ENCODE results near the gene SERPINA1.
"Not testable (repeated sequence)": the region's sequence is repeated elsewhere in the genome, so short reads cannot be mapped to it uniquely, and the experiment has no call there.

SERPINA1 gene

DNA sequence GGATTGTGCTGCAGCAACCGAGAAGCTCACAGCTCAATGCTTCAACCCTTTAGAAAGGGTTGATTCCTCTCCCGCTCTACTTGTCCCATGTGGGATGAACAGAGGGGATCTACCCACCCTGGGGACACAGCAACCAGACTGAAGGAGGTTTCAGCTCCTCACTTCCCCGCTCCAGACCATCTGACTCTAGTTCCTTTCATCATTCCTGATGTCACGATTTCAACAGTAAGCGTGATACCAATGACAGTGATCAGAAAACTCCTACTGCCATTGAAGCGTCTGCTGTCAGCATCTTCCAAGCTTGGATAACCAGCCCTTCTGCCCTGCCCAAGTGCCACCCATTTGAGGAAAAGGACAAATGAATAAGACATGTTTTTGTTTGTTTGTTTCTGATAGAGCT lies 14.3 kb downstream of the SERPINA1 start:
- TF ChIP-seq, protein P1, sequence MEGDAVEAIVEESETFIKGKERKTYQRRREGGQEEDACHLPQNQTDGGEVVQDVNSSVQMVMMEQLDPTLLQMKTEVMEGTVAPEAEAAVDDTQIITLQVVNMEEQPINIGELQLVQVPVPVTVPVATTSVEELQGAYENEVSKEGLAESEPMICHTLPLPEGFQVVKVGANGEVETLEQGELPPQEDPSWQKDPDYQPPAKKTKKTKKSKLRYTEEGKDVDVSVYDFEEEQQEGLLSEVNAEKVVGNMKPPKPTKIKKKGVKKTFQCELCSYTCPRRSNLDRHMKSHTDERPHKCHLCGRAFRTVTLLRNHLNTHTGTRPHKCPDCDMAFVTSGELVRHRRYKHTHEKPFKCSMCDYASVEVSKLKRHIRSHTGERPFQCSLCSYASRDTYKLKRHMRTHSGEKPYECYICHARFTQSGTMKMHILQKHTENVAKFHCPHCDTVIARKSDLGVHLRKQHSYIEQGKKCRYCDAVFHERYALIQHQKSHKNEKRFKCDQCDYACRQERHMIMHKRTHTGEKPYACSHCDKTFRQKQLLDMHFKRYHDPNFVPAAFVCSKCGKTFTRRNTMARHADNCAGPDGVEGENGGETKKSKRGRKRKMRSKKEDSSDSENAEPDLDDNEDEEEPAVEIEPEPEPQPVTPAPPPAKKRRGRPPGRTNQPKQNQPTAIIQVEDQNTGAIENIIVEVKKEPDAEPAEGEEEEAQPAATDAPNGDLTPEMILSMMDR (IDR thresholded peaks at IDR 0.05; ENCODE audit: borderline replicate concordance, insufficient read depth, low read depth, low read length), result no peak
- H3K4me3 ChIP-seq (ENCODE audit: low read depth, low read length), result no peak overlapping the region

DNA sequence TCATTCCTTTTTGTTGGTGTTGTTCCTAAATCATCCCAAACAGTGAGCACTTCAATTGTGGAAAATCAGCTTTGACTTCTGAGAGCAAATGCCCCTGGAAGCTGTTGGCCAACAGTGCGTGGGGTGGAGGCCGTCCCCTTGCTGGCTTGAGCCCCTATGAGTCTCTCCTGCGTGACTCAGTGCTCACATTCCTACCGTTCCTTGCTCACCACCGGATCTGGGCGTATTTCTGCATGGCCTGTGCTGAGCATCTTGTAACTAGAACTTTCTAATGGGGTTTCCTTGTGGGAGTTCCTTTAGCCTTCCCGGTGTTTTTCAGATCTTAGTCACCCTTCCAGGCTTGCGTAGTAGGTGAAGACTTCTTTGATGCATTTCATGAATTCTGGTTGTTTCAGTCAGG lies 14.7 kb downstream of the SERPINA1 start:
- TF ChIP-seq, protein P1 (IDR thresholded peaks at IDR 0.05; ENCODE audit: borderline replicate concordance, insufficient read depth, low read depth, low read length), result no peak
- no peak overlapping the region for H3K4me3 ChIP-seq (ENCODE audit: low read depth, low read length)

DNA sequence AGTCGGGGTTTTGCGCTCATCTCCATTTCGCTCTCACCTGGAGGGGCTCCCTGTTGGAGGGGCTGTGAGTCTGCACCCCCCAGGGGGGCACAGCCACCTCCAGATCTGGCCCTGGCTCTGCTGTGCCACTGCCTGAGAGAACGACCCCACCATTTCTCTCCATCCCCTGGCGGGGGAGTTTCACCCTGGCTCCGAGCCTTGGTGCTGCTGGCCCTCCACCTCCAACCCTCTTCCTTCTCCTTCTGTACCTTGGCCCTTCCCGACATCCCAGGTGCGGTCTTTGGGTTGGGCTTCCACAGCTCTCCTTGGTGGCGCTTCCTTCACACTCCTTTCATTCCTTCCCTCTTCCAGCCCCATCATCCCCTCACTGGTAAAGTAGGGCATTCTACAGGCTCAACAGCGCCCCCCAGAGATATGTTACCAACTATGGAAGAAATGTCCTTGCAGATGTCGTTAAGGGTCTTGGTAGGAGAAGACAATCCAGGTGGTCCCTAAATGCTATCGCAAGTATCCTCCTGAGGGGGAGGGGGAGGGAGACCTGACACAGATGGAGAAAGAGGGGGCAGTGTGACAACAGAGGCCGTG lies 16.3 kb downstream of the SERPINA1 start:
- H3K4me3 ChIP-seq (ENCODE audit: low read depth, low read length), result no peak overlapping the region
- TF ChIP-seq, protein P1 (IDR thresholded peaks at IDR 0.05; ENCODE audit: borderline replicate concordance, insufficient read depth, low read depth, low read length), result peak; percentile 8; the same call in 1 of the 2 replicates

DNA sequence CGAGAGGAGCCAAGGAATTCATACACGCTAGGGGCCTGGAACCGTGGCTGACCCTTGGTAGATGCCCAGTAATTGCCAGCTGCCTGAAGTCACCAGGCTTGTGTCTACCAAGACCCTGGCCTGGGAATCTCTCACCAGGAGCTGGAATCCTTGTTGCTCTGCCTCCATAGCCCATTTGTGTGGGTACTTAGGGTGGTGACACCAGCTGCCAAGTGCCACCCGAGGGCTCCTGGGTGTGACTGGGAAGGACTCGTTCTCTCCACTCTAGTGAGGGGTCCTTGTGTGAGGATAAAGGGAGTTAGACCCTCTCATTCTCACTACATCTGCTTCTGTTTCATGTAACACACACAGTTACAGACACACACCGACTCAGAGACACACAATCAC lies 17.9 kb downstream of the SERPINA1 start:
- no peak overlapping the region for H3K4me3 ChIP-seq (ENCODE audit: low read depth, low read length)
- TF ChIP-seq, protein P1 (IDR thresholded peaks at IDR 0.05; ENCODE audit: borderline replicate concordance, insufficient read depth, low read depth, low read length), result no peak

DNA sequence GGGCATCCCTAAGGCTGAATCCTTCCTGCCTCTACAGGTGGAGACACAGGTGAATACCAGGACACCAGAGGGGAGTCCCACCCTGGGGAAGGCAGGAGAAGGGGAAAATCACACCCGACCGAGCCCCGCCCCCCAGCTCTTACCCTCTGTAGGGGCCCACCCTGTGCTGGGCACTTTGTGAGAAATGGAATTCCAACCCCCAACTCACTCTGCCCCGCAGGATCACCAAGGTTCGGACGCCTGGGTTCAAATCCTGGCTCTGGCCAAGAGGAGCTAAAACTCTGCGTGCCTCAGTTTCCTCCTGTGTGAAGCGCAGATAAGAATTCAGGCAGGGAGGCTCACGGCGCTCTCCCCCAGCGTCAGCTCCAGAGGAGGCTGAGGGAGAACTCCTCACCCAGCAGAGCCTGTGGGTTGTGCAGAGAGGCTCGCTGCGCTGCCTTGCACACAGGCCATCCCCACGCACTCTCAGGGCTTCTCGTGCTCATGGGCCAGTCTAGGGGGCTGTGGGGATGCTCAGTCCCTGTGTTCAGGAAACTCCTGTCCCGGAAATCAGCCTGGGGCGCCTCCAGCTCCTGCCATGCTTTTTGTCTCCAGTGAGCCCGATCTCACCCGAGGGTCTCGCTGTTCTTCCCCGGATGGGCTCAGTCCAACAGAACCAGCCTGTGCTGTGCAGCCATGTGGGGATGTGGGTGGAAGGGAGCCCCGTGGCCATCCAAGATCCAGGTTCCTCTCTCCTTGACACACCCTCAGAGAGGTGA lies 18.5 kb downstream of the SERPINA1 start:
- not testable (repeated sequence) for H3K4me3 ChIP-seq (ENCODE audit: low read depth, low read length)

DNA sequence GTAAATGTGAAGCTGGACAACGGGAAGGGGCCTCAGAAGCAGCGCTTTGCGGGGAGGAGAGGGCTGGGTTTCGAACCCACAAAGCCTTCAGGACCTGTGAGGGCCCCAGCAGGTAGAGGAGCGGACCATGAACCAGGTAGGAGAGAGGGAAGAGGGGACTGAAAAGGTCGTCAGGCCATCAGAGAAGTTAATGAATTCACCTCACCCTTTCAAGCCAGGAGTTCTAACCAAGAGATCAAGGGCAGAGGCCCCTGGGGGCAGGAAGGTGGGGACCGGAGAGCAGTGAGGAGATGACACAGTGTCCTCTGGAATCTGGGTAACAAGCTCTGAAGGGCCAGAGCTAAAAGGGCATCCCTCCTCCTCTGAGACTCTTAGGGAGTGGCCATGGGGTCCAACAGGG lies 19.4 kb downstream of the SERPINA1 start:
- TF ChIP-seq, protein P1 (IDR thresholded peaks at IDR 0.05; ENCODE audit: borderline replicate concordance, insufficient read depth, low read depth, low read length), result no peak
- H3K4me3 ChIP-seq (ENCODE audit: low read depth, low read length), result no peak overlapping the region

DNA sequence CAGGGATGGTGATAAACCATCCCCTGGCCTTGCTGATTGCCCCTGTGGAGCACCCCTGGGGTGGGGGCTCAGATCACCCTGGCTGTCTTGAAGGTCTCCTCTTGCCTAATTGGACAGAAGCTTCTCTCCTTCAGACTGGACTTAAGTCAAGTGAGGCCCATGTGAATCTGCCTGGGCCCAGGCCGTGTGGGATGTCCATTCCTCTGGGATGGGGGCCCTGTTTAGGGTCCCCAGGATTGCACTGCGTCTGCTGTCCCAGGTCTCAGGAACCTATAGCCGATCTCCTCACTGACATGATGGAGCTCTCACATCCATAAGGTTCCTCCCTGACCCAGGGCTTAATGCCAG lies 20.2 kb downstream of the SERPINA1 start:
- H3K4me3 ChIP-seq (ENCODE audit: low read depth, low read length), result no peak overlapping the region
- TF ChIP-seq, protein P1 (IDR thresholded peaks at IDR 0.05; ENCODE audit: borderline replicate concordance, insufficient read depth, low read depth, low read length), result no peak

All from GM12875 (cell line).